ENCODE results near the gene MAOA. TPM values are rescaled to one million over a fixed set of nuclear protein-coding genes. Genes with fewer than 3 reads are reported as not detected.

MAOA gene
- total and polyA plus RNA-seq, 2 of the 13 experiments (the other 11 are each of a cell fraction or from before 2014, with no cell fraction given), result 13.4 to 14.7 TPM

DNA sequence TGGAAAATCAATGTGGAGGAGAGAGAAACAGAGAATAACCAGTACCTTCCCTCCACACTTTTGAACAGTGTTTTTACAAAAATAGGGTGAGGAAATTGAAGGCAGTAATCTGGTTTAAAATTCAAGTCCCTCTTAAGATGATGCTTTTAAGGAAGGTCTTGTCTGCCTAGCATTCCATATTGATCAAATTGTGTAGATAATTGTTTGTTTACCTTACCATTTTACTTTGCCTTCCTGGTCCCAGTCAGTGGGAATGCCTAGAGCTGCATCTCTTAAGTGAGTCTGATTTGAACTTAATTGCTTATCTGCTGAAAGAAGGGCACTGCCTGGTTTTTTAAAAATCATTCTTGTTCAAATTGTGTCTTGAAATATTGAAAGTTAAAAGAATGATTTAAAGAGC, 14.4 kb upstream of the MAOA start:
- ATAC-seq (no peak), FAIRE-seq (no peak), DNase-seq (ENCODE audit: low spot score) (no peak)
- BruUV-seq (replicated peaks), result no TSS peak
- no peak overlapping the region for H3K4me2 ChIP-seq (ENCODE audit: low read depth, low read length)
- CTCF ChIA-PET (ENCODE audit: low intra/inter-chr PET ratio, low total read pairs), result no interaction called here
- H3K9me3 ChIP-seq (ENCODE audit: low read length), result no peaks in the 10 kb centered on the region
- H3K27ac ChIP-seq (ENCODE audit: extremely low read length, insufficient read depth, low read length), result no peak overlapping the region
- POLR2A ChIA-PET, result no interaction called here
- no peak overlapping the region for H3K4me3 ChIP-seq (replicated peaks in 1 of 3; ENCODE audit: insufficient read depth in 1 of 3, low read depth in 2 of 3, low read length in 3 of 3)
- intact Hi-C loops (cut with micrococcal nuclease; ENCODE audit: unreplicated experiment), result no loop called here
- no peaks in the 10 kb centered on the region for H3K79me2 ChIP-seq (ENCODE audit: insufficient read depth, low read length)
- H3K9ac ChIP-seq (ENCODE audit: insufficient read depth, low read depth, low read length), result no peak overlapping the region
- H2AFZ ChIP-seq (ENCODE audit: low read length), result no peak overlapping the region
- in situ Hi-C loops (cut with HindIII; ENCODE audit: extremely low pct_ligation_motif_present, low pct_unique_long_range_greater_than_20kb), result no loop called here
- no peaks in the 10 kb centered on the region for H4K20me1 ChIP-seq (ENCODE audit: insufficient read depth, low read length)
- no peaks in the 10 kb centered on the region for H3K27me3 ChIP-seq (ENCODE audit: control insufficient read depth in 1 of 2, insufficient read depth in 2 of 2, low read length in 2 of 2)
- no peaks in the 10 kb centered on the region for H3K36me3 ChIP-seq (replicated peaks in 1 of 2; ENCODE audit: control insufficient read depth in 1 of 2, insufficient read depth in 2 of 2, low read length in 2 of 2)
- peaks cover 28% of the 10 kb centered on the region; the same call in 1 of the 2 replicates for H3K4me1 ChIP-seq (ENCODE audit: insufficient read depth, low read length)
- no peak for TF ChIP-seq ERF (CRISPR knock-in tag; IDR thresholded peaks at IDR 0.05)
- TF ChIP-seq, protein P1, sequence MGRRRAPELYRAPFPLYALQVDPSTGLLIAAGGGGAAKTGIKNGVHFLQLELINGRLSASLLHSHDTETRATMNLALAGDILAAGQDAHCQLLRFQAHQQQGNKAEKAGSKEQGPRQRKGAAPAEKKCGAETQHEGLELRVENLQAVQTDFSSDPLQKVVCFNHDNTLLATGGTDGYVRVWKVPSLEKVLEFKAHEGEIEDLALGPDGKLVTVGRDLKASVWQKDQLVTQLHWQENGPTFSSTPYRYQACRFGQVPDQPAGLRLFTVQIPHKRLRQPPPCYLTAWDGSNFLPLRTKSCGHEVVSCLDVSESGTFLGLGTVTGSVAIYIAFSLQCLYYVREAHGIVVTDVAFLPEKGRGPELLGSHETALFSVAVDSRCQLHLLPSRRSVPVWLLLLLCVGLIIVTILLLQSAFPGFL (CRISPR knock-in tag; IDR thresholded peaks at IDR 0.05), result no peak
- no peak for TF ChIP-seq ATRX (CRISPR knock-in tag; IDR thresholded peaks at IDR 0.05; ENCODE audit: borderline replicate concordance)
- TF ChIP-seq, protein P2, sequence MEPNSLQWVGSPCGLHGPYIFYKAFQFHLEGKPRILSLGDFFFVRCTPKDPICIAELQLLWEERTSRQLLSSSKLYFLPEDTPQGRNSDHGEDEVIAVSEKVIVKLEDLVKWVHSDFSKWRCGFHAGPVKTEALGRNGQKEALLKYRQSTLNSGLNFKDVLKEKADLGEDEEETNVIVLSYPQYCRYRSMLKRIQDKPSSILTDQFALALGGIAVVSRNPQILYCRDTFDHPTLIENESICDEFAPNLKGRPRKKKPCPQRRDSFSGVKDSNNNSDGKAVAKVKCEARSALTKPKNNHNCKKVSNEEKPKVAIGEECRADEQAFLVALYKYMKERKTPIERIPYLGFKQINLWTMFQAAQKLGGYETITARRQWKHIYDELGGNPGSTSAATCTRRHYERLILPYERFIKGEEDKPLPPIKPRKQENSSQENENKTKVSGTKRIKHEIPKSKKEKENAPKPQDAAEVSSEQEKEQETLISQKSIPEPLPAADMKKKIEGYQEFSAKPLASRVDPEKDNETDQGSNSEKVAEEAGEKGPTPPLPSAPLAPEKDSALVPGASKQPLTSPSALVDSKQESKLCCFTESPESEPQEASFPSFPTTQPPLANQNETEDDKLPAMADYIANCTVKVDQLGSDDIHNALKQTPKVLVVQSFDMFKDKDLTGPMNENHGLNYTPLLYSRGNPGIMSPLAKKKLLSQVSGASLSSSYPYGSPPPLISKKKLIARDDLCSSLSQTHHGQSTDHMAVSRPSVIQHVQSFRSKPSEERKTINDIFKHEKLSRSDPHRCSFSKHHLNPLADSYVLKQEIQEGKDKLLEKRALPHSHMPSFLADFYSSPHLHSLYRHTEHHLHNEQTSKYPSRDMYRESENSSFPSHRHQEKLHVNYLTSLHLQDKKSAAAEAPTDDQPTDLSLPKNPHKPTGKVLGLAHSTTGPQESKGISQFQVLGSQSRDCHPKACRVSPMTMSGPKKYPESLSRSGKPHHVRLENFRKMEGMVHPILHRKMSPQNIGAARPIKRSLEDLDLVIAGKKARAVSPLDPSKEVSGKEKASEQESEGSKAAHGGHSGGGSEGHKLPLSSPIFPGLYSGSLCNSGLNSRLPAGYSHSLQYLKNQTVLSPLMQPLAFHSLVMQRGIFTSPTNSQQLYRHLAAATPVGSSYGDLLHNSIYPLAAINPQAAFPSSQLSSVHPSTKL (CRISPR knock-in tag; IDR thresholded peaks at IDR 0.05), result no peak
- TF ChIP-seq, protein P3, sequence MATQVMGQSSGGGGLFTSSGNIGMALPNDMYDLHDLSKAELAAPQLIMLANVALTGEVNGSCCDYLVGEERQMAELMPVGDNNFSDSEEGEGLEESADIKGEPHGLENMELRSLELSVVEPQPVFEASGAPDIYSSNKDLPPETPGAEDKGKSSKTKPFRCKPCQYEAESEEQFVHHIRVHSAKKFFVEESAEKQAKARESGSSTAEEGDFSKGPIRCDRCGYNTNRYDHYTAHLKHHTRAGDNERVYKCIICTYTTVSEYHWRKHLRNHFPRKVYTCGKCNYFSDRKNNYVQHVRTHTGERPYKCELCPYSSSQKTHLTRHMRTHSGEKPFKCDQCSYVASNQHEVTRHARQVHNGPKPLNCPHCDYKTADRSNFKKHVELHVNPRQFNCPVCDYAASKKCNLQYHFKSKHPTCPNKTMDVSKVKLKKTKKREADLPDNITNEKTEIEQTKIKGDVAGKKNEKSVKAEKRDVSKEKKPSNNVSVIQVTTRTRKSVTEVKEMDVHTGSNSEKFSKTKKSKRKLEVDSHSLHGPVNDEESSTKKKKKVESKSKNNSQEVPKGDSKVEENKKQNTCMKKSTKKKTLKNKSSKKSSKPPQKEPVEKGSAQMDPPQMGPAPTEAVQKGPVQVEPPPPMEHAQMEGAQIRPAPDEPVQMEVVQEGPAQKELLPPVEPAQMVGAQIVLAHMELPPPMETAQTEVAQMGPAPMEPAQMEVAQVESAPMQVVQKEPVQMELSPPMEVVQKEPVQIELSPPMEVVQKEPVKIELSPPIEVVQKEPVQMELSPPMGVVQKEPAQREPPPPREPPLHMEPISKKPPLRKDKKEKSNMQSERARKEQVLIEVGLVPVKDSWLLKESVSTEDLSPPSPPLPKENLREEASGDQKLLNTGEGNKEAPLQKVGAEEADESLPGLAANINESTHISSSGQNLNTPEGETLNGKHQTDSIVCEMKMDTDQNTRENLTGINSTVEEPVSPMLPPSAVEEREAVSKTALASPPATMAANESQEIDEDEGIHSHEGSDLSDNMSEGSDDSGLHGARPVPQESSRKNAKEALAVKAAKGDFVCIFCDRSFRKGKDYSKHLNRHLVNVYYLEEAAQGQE (IDR thresholded peaks at IDR 0.05; ENCODE audit: borderline replicate concordance in 1 of 2, low read depth in 1 of 2, low read length in 2 of 2), result no peak
- no peak for TF ChIP-seq KAT2B (IDR thresholded peaks at IDR 0.05; ENCODE audit: borderline replicate concordance, low read depth, low read length)
- no peak for TF ChIP-seq NRL (CRISPR knock-in tag; IDR thresholded peaks at IDR 0.05; ENCODE audit: borderline replicate concordance)
- no peak for TF ChIP-seq NFIC (IDR thresholded peaks at IDR 0.05; ENCODE audit: low read length)
- no peak for TF ChIP-seq ZBTB39 (CRISPR knock-in tag; IDR thresholded peaks at IDR 0.05)
